Caco-2 (cell line): ENCODE data around the gene EHD1. TPM values are rescaled to one million over a fixed set of nuclear protein-coding genes. Genes with fewer than 3 reads are reported as not detected.
A peak's percentile ranks its signal among the peaks of the same experiment; 100 is the strongest.

Source experiments
- BruUV-seq: library from RNA; stranded (reverse); fragments of 400-500 nt; replicated peaks from 2 replicates; lab custom pipeline; 2021; lab: Mats Ljungman, UMichigan
- CTCF ChIA-PET: fragments of 300-600 bp; sonication (Branson Sonifier 250); formaldehyde crosslinking; loops from one replicate; lab custom pipeline; 2022; ENCODE audit warnings: antibody characterized with exemption; lab: Charles Lee
- POLR2A ChIA-PET: fragments of 300-600 bp; sonication (Branson Sonifier 250); formaldehyde crosslinking; loops from one replicate; lab custom pipeline; 2022; ENCODE audit warnings: antibody characterized with exemption; lab: Charles Lee
- DNase-seq, 2 experiments: peaks; one replicate each; pipeline versions ENCODE4 v3.0.0 to v3.0.0-alpha.2; 2020 to 2022
- H3K27me3 ChIP-seq: replicated peaks from 2 replicates; pipeline ENCODE4 v1.6.0; 2011; ENCODE audit warnings: low read length; ENCODE audit not compliant: control insufficient read depth, insufficient read depth
- H3K36me3 ChIP-seq: 2 replicates; pipeline ENCODE4 v1.5.1; 2011; ENCODE audit warnings: low read length; ENCODE audit not compliant: control insufficient read depth, insufficient read depth
- H3K4me1 ChIP-seq: fragments of 250-450 bp; sonication (Bioruptor Pico); 2 replicates; pipeline ENCODE4 v1.5.1; 2020; ENCODE audit warnings: mild to moderate bottlenecking
- H3K4me3 ChIP-seq: 2 replicates; pipeline ENCODE4 v1.5.1; 2011; ENCODE audit warnings: low read depth, mild to moderate bottlenecking, control low read depth, low read length
- H3K9me3 ChIP-seq: fragments of 250-450 bp; sonication (Bioruptor Pico); 2 replicates; pipeline ENCODE4 v1.5.1; 2020; ENCODE audit warnings: mild to moderate bottlenecking, moderate library complexity
- H3K27ac Mint-ChIP-seq: one replicate; pipeline ENCODE4 v1.8.0; 2022; ENCODE audit warnings: mixed read lengths; ENCODE audit not compliant: unreplicated experiment
- H3K27me3 Mint-ChIP-seq: one replicate; pipeline ENCODE4 v1.8.0; 2022; ENCODE audit warnings: mixed read lengths; ENCODE audit not compliant: insufficient read depth, unreplicated experiment
- H3K36me3 Mint-ChIP-seq: one replicate; pipeline ENCODE4 v1.8.0; 2022; ENCODE audit warnings: mild to moderate bottlenecking, mixed read lengths; ENCODE audit not compliant: insufficient read depth, unreplicated experiment
- H3K4me1 Mint-ChIP-seq: one replicate; pipeline ENCODE4 v1.8.0; 2022; ENCODE audit warnings: low read depth, mixed read lengths; ENCODE audit not compliant: unreplicated experiment
- H3K4me3 Mint-ChIP-seq: one replicate; pipeline ENCODE4 v1.8.0; 2022; ENCODE audit warnings: mild to moderate bottlenecking, moderate library complexity, mixed read lengths; ENCODE audit not compliant: unreplicated experiment
- H3K9me3 Mint-ChIP-seq: one replicate; pipeline ENCODE4 v1.8.0; 2022; ENCODE audit warnings: mixed read lengths; ENCODE audit not compliant: unreplicated experiment
- CTCF ChIP-seq, 2 experiments: fragments of 200-600 bp in 1 of 2; IDR thresholded peaks; 1 replicate in 1 of 2; 2 replicates in 1 of 2; pipeline versions ENCODE4 v1.5.1 to v1.8.0; 2011 to 2022; ENCODE audit warnings: antibody characterized with exemption in 1 of 2, control low read depth in 1 of 2, inconsistent platforms in 1 of 2, low read depth in 1 of 2, low read length in 1 of 2, mild to moderate bottlenecking in 1 of 2, moderate library complexity in 1 of 2; ENCODE audit not compliant: insufficient read depth in 1 of 2, severe bottlenecking in 1 of 2, unreplicated experiment in 1 of 2
- intact Hi-C: fragments of 100-400 bp; cut with micrococcal nuclease; formaldehyde crosslinking; loops from one replicate; pipeline ENCODE4 v1.10.0; 2022; ENCODE audit not compliant: unreplicated experiment
- total RNA-seq: library from RNA; stranded (reverse); gene quantifications from 2 replicates; pipeline ENCODE4 v1.2.3, GENCODE V29; 2022

EHD1 gene
- total RNA-seq, 1 experiment from 2014 or later: 129 TPM

- H3K4me1 ChIP-seq: peaks cover 6% of the 10 kb centered on the region
- peak overlapping the region; percentile 93 for H3K4me3 ChIP-seq
- ChIA-PET CTCF (interaction anchor here (1.0 to 1.4 kb wide), 2 partner anchors 72 to 97 kb away, joined by 5 to 6 read pairs; partner anchors contain the start of gene CDC42BPG), POLR2A (interaction anchor here (0.5 to 0.6 kb wide), 2 partner anchors 27 to 699 kb away, joined by 3 read pairs; no protein-coding TSS in a partner anchor)
- peaks cover 2% of the 10 kb centered on the region for H3K36me3 ChIP-seq
- Mint-ChIP-seq H3K27ac (peak overlapping the region; percentile 74), H3K4me3 (peak overlapping the region; percentile 91), H3K36me3 (peaks cover 18% of the 10 kb centered on the region), H3K9me3 (no peaks in the 10 kb centered on the region), H3K27me3 (no peaks in the 10 kb centered on the region), H3K4me1 (no peaks in the 10 kb centered on the region)
- H3K27me3 ChIP-seq: no peaks in the 10 kb centered on the region
- H3K9me3 ChIP-seq: no peaks in the 10 kb centered on the region
- intact Hi-C loops: loop anchor here (2.0 kb wide), 1 partner anchor 81 kb away; the partner anchor contains the start of gene BATF2
- no peak for TF ChIP-seq CTCF (IDR thresholded peaks at IDR 0.05; ENCODE audit: insufficient read depth in 1 of 2, low read depth in 1 of 2, low read length in 1 of 2, severe bottlenecking in 1 of 2, unreplicated experiment in 1 of 2)
- BruUV-seq: no TSS peak
- DNase-seq: peak; percentile 49 to 69
These were observed 37.8 kb upstream of the EHD1 start for GRCh38 chr11:64916040-64916774.

GRCh38 chr11:64915376-64915887, 37.0 kb upstream of the EHD1 start:
- CTCF ChIA-PET: interaction anchor here (1.4 kb wide), 1 partner anchor 97 kb away, joined by 6 read pairs; no protein-coding TSS in a partner anchor
- Mint-ChIP-seq H3K27ac (peak overlapping the region; percentile 74), H3K36me3 (peaks cover 26% of the 10 kb centered on the region)

More at GRCh38 chr11:64915376-64915887, 37.0 kb upstream of the EHD1 start:
- H3K36me3 ChIP-seq: peaks cover 4% of the 10 kb centered on the region
- H3K27me3 ChIP-seq: no peaks in the 10 kb centered on the region
- POLR2A ChIA-PET: no interaction called here
- Mint-ChIP-seq H3K27me3 (no peaks in the 10 kb centered on the region), H3K9me3 (no peaks in the 10 kb centered on the region), H3K4me1 (no peaks in the 10 kb centered on the region), H3K4me3 (peak overlapping the region; percentile 91)
- no peak for DNase-seq
- no peak for TF ChIP-seq CTCF (IDR thresholded peaks at IDR 0.05; ENCODE audit: insufficient read depth in 1 of 2, low read depth in 1 of 2, low read length in 1 of 2, severe bottlenecking in 1 of 2, unreplicated experiment in 1 of 2)
- H3K4me1 ChIP-seq: peaks cover 6% of the 10 kb centered on the region
- H3K4me3 ChIP-seq: peak overlapping the region; percentile 93
- no peaks in the 10 kb centered on the region for H3K9me3 ChIP-seq
- intact Hi-C loops: no loop called here
- no TSS peak for BruUV-seq
